Stimulated activated CD4-positive, alpha-beta T cell treated with anti-CD3 and anti-CD28 coated beads, Interleukin-1b, Interleukin-23, amount 100 ng/mL, for 4 hours (primary cell): ENCODE measurements around the gene THSD4.

Source experiments
- DNase-seq, 2 donors: peaks; one replicate each; pipeline ENCODE4 v3.0.0-alpha.2; 2020; ENCODE audit warnings: low read depth in 2 of 2

Gene THSD4

GRCh38 chr15:71114887-71115566 lies at the start of gene THSD4:
TSS of gene THSD4 (plus strand) at chr15:71115471.
- DNase-seq, result peak; percentile 19 to 49

GRCh38 chr15:71066983-71067382 lies 48.3 kb upstream of the THSD4 start:
- DNase-seq, result no peak

- no peak for DNase-seq
Observed at GRCh38 chr15:71069693-71070092, 45.6 kb upstream of the THSD4 start.

GRCh38 chr15:71071529-71071928 lies 43.7 kb upstream of the THSD4 start:
- DNase-seq, result no peak

GRCh38 chr15:71072423-71072822 lies 42.8 kb upstream of the THSD4 start:
- DNase-seq, result no peak

GRCh38 chr15:71078506-71079207 lies 36.6 kb upstream of the THSD4 start:
- no peak for DNase-seq

- no peak for DNase-seq
Observed at GRCh38 chr15:71079208-71080044, 35.8 kb upstream of the THSD4 start.

GRCh38 chr15:71080166-71080565 lies 35.1 kb upstream of the THSD4 start:
- no peak for DNase-seq

- no peak for DNase-seq
Observed at GRCh38 chr15:71080705-71081104, 34.6 kb upstream of the THSD4 start.

GRCh38 chr15:71082803-71083202 lies 32.5 kb upstream of the THSD4 start:
- no peak for DNase-seq

GRCh38 chr15:71083349-71083748 lies 31.9 kb upstream of the THSD4 start:
- DNase-seq, result no peak

GRCh38 chr15:71084264-71084663 lies 31.0 kb upstream of the THSD4 start:
- DNase-seq, result no peak

- DNase-seq, result no peak
Observed at GRCh38 chr15:71085809-71086208, 29.5 kb upstream of the THSD4 start.

GRCh38 chr15:71088155-71088554 lies 27.1 kb upstream of the THSD4 start:
- DNase-seq, result no peak

- no peak for DNase-seq
Observed at GRCh38 chr15:71088683-71089082, 26.6 kb upstream of the THSD4 start.

- DNase-seq, result no peak
Observed at GRCh38 chr15:71089801-71090200, 25.5 kb upstream of the THSD4 start.

GRCh38 chr15:71091601-71092000 lies 23.7 kb upstream of the THSD4 start:
- DNase-seq, result no peak

GRCh38 chr15:71092056-71092600 lies 23.1 kb upstream of the THSD4 start:
- DNase-seq, result no peak

GRCh38 chr15:71093054-71094024 lies 21.9 kb upstream of the THSD4 start:
- no peak for DNase-seq

GRCh38 chr15:71094137-71094536 lies 21.1 kb upstream of the THSD4 start:
- DNase-seq, result no peak

- no peak for DNase-seq
Observed at GRCh38 chr15:71096676-71097075, 18.6 kb upstream of the THSD4 start.
